Measurements from ENCODE around the gene DCAF6.

DCAF6 gene

DNA sequence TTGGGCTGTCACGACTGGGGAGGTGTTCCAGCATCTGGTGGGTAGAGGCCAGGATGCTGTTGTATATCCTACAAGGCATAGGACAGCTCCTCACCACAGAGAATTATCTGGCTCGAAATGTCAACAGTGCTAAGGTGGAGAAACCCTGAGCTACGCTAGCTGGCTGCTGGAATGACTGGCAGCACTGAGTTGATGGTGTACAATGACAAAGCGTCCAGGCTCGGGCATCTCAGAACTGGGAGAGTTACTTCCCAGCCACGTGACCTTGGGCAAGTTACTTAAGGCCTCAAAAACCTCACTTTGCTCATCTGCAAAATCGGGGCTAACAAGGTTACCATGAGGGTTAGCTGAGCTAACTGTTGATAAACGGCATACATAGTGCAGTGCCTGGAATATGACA is 164.9 kb downstream of the DCAF6 start:
- H3K4me3 ChIP-seq (ENCODE audit: control insufficient read depth, low read depth, low read length): no peak overlapping the region
- TF ChIP-seq CTCF (IDR thresholded peaks at IDR 0.05; ENCODE audit: control insufficient read depth, insufficient read depth, low read depth, low read length, missing control alignments): no peak
- DNase-seq (ENCODE audit: low read depth): no peak

GRCh38 chr1:168102487-168102886 is 166.0 kb downstream of the DCAF6 start:
- no peak for DNase-seq (ENCODE audit: low read depth)
- no peak overlapping the region for H3K4me3 ChIP-seq (ENCODE audit: control insufficient read depth, low read depth, low read length)
- TF ChIP-seq CTCF (IDR thresholded peaks at IDR 0.05; ENCODE audit: control insufficient read depth, insufficient read depth, low read depth, low read length, missing control alignments): no peak

DNA sequence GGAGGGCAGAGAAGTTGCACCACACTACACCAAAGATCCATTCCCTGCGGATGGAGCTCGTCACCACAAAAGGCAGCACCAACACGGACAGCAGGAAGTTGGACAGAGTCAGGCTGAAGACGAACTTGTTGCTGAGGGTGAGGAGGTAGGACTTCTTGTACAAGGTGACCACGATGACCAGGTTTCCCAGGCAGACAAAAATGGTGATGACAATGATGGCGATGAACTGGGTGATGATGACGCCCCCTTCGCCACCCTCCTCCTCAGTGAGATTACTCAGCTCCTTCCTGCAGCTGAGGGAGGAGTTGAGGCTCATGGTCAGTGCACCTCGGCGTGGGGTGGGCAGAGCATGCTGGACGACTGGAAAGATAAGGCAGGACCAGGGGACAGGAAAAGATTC is 168.1 kb downstream of the DCAF6 start:
- no peak for DNase-seq (ENCODE audit: low read depth)
- no peak for TF ChIP-seq CTCF (IDR thresholded peaks at IDR 0.05; ENCODE audit: control insufficient read depth, insufficient read depth, low read depth, low read length, missing control alignments)
- H3K4me3 ChIP-seq (ENCODE audit: control insufficient read depth, low read depth, low read length): no peak overlapping the region

GRCh38 chr1:168105846-168106245 is 169.4 kb downstream of the DCAF6 start:
- TF ChIP-seq CTCF (IDR thresholded peaks at IDR 0.05; ENCODE audit: control insufficient read depth, insufficient read depth, low read depth, low read length, missing control alignments): no peak
- no peak for DNase-seq (ENCODE audit: low read depth)
- no peak overlapping the region for H3K4me3 ChIP-seq (ENCODE audit: control insufficient read depth, low read depth, low read length)

DNA sequence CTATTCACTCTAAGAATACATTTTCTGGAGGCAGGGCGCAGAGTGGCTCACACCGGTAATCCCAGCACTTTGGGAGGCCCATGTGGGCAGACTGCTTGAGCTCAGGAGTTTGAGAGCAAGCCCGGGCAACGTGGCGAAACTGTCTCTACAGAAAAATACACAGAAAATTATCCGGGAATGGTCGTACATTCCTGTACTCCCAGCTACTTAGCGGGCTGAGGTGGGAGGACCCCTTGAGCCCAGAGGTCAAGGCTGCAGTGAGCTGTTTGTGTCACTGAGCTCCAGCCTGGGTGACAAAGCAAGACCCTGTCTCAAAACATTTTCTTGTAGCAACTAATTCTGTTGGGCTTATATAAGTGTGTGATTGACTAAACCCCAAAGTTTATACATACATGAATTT is 169.8 kb downstream of the DCAF6 start:
- H3K4me3 ChIP-seq (ENCODE audit: control insufficient read depth, low read depth, low read length): no peak overlapping the region
- DNase-seq (ENCODE audit: low read depth): no peak

DNA sequence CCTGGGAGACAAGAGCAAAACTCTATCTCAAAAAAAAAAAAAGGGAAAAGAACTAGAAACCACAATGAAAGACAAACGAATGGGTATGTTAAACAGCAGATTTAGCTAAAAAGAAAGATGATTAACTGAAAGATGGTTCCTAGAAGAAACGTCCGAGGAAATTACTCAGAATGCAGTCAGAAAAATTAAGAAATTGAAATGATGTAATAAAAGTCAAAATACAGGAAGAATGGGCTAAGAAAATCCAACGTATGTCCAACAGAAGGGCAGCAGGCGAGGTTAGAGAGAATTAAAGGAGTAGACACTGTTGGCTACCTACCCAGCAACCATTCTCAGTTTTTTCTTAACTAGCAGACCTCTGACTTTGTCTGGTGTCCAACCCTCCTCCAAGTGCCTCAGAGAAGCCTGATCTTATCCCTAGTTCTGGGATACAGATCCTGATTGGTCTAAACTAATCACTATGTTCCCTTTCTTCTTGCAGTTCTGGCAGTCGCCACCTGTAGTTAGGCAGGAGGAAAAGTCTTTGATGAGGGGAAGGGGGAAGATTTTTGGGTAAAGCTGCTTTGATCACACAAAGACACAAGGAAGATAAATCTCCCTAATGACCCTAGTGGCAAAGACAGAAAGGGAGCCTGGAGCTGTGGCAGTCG is 174.5 kb downstream of the DCAF6 start:
- DNase-seq (ENCODE audit: low read depth): no peak
- H3K4me3 ChIP-seq (ENCODE audit: control insufficient read depth, low read depth, low read length): no peak overlapping the region
- no peak for TF ChIP-seq CTCF (IDR thresholded peaks at IDR 0.05; ENCODE audit: control insufficient read depth, insufficient read depth, low read depth, low read length, missing control alignments)

More for the DNA sequence above, 169.8 kb downstream of the DCAF6 start:
- no peak for TF ChIP-seq CTCF (IDR thresholded peaks at IDR 0.05; ENCODE audit: control insufficient read depth, insufficient read depth, low read depth, low read length, missing control alignments)

Data from AG09309 (cell line).